Midbrain (tissue), 1 donor: ENCODE measurements around the gene NUDT19.
"Not testable (repeated sequence)": the region's sequence is repeated elsewhere in the genome, so short reads cannot be mapped to it uniquely, and the experiment has no call there.

Experiments used
- DNase-seq: peaks from one replicate; lab custom pipeline; 2025; lab: John Stamatoyannopoulos, UW

The NUDT19 gene

GRCh38 chr19:32675720-32676185 lies 15.9 kb upstream of the NUDT19 start, which contains the start of gene RGS9BP:
Gene RGS9BP (plus strand): TSS chr19:32675848. CDS start chr19:32676264, 416 bp downstream.
- DNase-seq: peak; percentile 69

GRCh38 chr19:32676186-32676894 lies 15.3 kb upstream of the NUDT19 start:
- DNase-seq: no peak

- no peak for DNase-seq
Observed at GRCh38 chr19:32676895-32677359, 14.7 kb upstream of the NUDT19 start.

- DNase-seq: no peak
Observed at GRCh38 chr19:32677657-32678056, 14.0 kb upstream of the NUDT19 start.

- no peak for DNase-seq
Observed at GRCh38 chr19:32680986-32681385, 10.6 kb upstream of the NUDT19 start.

- DNase-seq: no peak
Observed at GRCh38 chr19:32682317-32682716, 9.3 kb upstream of the NUDT19 start.

GRCh38 chr19:32686847-32687475 lies 4.7 kb upstream of the NUDT19 start:
- no peak for DNase-seq

GRCh38 chr19:32687681-32688080 lies 3.9 kb upstream of the NUDT19 start:
- no peak for DNase-seq

GRCh38 chr19:32688311-32688710 lies 3.3 kb upstream of the NUDT19 start:
- no peak for DNase-seq

GRCh38 chr19:32691952-32692726 lies 518 bp downstream of the NUDT19 start:
- DNase-seq: peak; percentile 42

- no peak for DNase-seq
Observed at GRCh38 chr19:32692727-32693061, 1.1 kb downstream of the NUDT19 start.

- DNase-seq: not testable (repeated sequence)
Observed at GRCh38 chr19:32693151-32694108, 1.8 kb downstream of the NUDT19 start.

GRCh38 chr19:32694316-32694715 lies 2.7 kb downstream of the NUDT19 start:
- DNase-seq: not testable (repeated sequence)

GRCh38 chr19:32694851-32695250 lies 3.2 kb downstream of the NUDT19 start:
- DNase-seq: not testable (repeated sequence)

- DNase-seq: not testable (repeated sequence)
Observed at GRCh38 chr19:32695506-32695905, 3.9 kb downstream of the NUDT19 start.

GRCh38 chr19:32696771-32697170 lies 5.2 kb downstream of the NUDT19 start:
- not testable (repeated sequence) for DNase-seq

- DNase-seq: not testable (repeated sequence)
Observed at GRCh38 chr19:32700129-32700528, 8.5 kb downstream of the NUDT19 start.

- DNase-seq: no peak
Observed at GRCh38 chr19:32702010-32702409, 10.4 kb downstream of the NUDT19 start.

GRCh38 chr19:32704006-32704405 lies 12.4 kb downstream of the NUDT19 start:
- DNase-seq: not testable (repeated sequence)

- DNase-seq: no peak
Observed at GRCh38 chr19:32708457-32708856, 16.8 kb downstream of the NUDT19 start.

GRCh38 chr19:32709032-32709431 lies 17.4 kb downstream of the NUDT19 start:
- no peak for DNase-seq
